ENCODE measurements around the gene KIAA0753. TPM values are rescaled to one million over a fixed set of nuclear protein-coding genes. Genes with fewer than 3 reads are reported as not detected.

KIAA0753 gene
- total RNA-seq, 1 donor from 2014 or later, result 24.7 TPM

- H3K4me3 Mint-ChIP-seq, result no peak overlapping the region
- peaks cover 2% of the 10 kb centered on the region for H3K9me3 Mint-ChIP-seq
- H3K4me1 Mint-ChIP-seq, result no peaks in the 10 kb centered on the region
- intact Hi-C loops (cut with micrococcal nuclease), result no loop called here
- no peak overlapping the region for H3K27ac Mint-ChIP-seq
- CTCF ChIA-PET, result no interaction called here
- peaks cover 74% of the 10 kb centered on the region for H3K36me3 Mint-ChIP-seq (ENCODE audit: low read depth)
- TF ChIP-seq CTCF (IDR thresholded peaks at IDR 0.05), result no peak
- DNase-seq (no peak), ATAC-seq (ENCODE audit: low read depth) (no peak)
- POLR2A ChIA-PET, result interaction anchor here (0.7 kb wide), 1 partner anchor 168 kb away, joined by 3 read pairs; no protein-coding TSS in a partner anchor
- H3K27me3 Mint-ChIP-seq, result no peaks in the 10 kb centered on the region
Observed at GRCh38 chr17:6630390-6630789, 10.1 kb downstream of the KIAA0753 start.

GRCh38 chr17:6627019-6627418 lies 13.5 kb downstream of the KIAA0753 start:
- ChIA-PET POLR2A (no interaction called here), CTCF (no interaction called here)
- H3K4me1 Mint-ChIP-seq, result no peaks in the 10 kb centered on the region
- no peak for ATAC-seq (ENCODE audit: low read depth)
- intact Hi-C loops (cut with micrococcal nuclease), result no loop called here
- H3K27me3 Mint-ChIP-seq, result no peaks in the 10 kb centered on the region
- no peak overlapping the region for H3K27ac Mint-ChIP-seq
- H3K4me3 Mint-ChIP-seq, result no peak overlapping the region
- no peaks in the 10 kb centered on the region for H3K9me3 Mint-ChIP-seq
- peaks cover 70% of the 10 kb centered on the region for H3K36me3 Mint-ChIP-seq (ENCODE audit: low read depth)
- TF ChIP-seq CTCF (IDR thresholded peaks at IDR 0.05), result no peak
- no peak for DNase-seq

- Mint-ChIP-seq H3K9me3 (no peaks in the 10 kb centered on the region), H3K4me1 (no peaks in the 10 kb centered on the region), H3K27me3 (no peaks in the 10 kb centered on the region), H3K27ac (no peak overlapping the region), H3K4me3 (no peak overlapping the region), H3K36me3 (ENCODE audit: low read depth) (peaks cover 74% of the 10 kb centered on the region)
- ChIA-PET CTCF (no interaction called here), POLR2A (no interaction called here)
- DNase-seq (no peak), ATAC-seq (ENCODE audit: low read depth) (no peak)
- no peak for TF ChIP-seq CTCF (IDR thresholded peaks at IDR 0.05)
- intact Hi-C loops (cut with micrococcal nuclease), result no loop called here
Observed at GRCh38 chr17:6626616-6627015, 13.9 kb downstream of the KIAA0753 start.

GRCh38 chr17:6623941-6624340 lies 16.6 kb downstream of the KIAA0753 start:
- Mint-ChIP-seq H3K9me3 (no peaks in the 10 kb centered on the region), H3K4me1 (no peaks in the 10 kb centered on the region), H3K4me3 (no peak overlapping the region), H3K36me3 (ENCODE audit: low read depth) (peaks cover 70% of the 10 kb centered on the region), H3K27ac (no peak overlapping the region), H3K27me3 (no peaks in the 10 kb centered on the region)
- intact Hi-C loops (cut with micrococcal nuclease), result no loop called here
- TF ChIP-seq CTCF (IDR thresholded peaks at IDR 0.05), result no peak
- ChIA-PET POLR2A (no interaction called here), CTCF (no interaction called here)
- DNase-seq (no peak), ATAC-seq (ENCODE audit: low read depth) (no peak)

- DNase-seq, result no peak
- no peaks in the 10 kb centered on the region for H3K9me3 Mint-ChIP-seq
- H3K27me3 Mint-ChIP-seq, result no peaks in the 10 kb centered on the region
- intact Hi-C loops (cut with micrococcal nuclease), result no loop called here
- no peak for TF ChIP-seq CTCF (IDR thresholded peaks at IDR 0.05)
- H3K4me1 Mint-ChIP-seq, result no peaks in the 10 kb centered on the region
- no peak for ATAC-seq (ENCODE audit: low read depth)
- H3K36me3 Mint-ChIP-seq (ENCODE audit: low read depth), result peaks cover 76% of the 10 kb centered on the region
- H3K27ac Mint-ChIP-seq, result no peak overlapping the region
- ChIA-PET CTCF (no interaction called here), POLR2A (no interaction called here)
- H3K4me3 Mint-ChIP-seq, result no peak overlapping the region
Observed at GRCh38 chr17:6611231-6611630, 29.3 kb downstream of the KIAA0753 start.

All from activated B cell treated with CpG ODN at 0.5 μM for 24 hours (primary cell).